Fibroblast of skin of left quadriceps (primary cell): ENCODE data around the gene SYNJ2.

Experiments used
- DNase-seq, 2 experiments: peaks; one replicate each; pipeline ENCODE4 v3.0.0-alpha.2; 2013; ENCODE audit warnings: low read depth in 2 of 2

The SYNJ2 gene

GRCh38 chr6:157996201-157996712 is 14.6 kb downstream of the SYNJ2 start:
- no peak for DNase-seq

DNA sequence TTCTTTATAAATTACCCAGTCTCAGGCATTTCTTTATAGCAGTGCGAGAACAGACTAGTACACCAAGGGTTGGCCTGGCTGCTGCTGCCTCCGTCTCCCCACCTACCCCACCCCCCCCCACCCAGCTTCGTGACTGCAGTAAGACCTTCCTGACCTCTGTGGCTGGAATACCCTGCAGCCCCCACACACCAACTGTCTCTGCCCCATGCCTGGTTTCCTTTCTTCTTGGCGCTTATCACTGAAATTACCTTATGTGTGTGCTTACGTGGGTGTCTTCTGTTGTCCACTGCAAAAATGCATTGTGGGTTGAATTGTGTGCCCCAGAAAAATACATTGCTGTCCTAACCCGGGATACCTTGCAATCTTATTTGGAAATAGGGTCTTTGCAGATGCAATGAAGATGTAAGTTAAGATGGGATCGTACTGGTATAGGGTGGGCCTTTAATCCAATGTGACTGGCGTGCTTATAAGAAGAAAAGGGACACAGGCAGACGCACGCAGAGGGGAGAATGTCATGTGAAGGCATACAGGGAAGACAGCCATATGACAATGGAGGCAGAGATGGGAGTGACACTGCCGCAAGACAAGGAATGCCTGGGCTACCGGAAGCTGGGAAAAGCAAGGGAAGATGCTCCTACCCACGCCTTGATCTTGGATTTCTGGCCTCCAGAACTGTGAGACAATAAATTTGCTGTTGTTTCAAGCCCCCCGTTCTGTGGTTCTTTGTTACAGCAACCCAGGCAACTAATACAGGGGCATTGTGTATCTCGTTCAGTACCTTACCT is 15.4 kb downstream of the SYNJ2 start:
- no peak for DNase-seq

GRCh38 chr6:157997893-157998608 is 16.4 kb downstream of the SYNJ2 start:
- DNase-seq: no peak

DNA sequence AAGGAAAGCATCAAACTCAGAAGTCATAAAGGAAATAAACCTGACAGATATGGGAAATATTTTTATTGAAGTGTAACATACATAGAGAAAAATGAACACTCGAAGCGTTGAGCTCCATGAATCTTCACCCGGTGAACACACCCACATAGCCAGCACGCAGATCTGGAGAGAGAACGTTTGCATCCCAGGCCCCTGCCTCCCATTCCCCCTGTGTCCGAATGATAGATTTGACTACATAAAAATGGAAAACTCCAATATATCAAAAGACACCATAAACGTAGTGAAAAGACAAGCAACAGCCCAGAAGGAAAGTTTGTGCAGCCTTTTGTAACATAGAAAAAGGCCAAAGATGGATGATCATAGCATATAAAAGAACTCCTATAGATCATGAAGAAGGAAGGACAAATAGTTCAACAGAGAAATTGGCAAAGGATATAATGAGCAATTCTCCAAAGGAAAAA is 17.1 kb downstream of the SYNJ2 start:
- DNase-seq: no peak

DNA sequence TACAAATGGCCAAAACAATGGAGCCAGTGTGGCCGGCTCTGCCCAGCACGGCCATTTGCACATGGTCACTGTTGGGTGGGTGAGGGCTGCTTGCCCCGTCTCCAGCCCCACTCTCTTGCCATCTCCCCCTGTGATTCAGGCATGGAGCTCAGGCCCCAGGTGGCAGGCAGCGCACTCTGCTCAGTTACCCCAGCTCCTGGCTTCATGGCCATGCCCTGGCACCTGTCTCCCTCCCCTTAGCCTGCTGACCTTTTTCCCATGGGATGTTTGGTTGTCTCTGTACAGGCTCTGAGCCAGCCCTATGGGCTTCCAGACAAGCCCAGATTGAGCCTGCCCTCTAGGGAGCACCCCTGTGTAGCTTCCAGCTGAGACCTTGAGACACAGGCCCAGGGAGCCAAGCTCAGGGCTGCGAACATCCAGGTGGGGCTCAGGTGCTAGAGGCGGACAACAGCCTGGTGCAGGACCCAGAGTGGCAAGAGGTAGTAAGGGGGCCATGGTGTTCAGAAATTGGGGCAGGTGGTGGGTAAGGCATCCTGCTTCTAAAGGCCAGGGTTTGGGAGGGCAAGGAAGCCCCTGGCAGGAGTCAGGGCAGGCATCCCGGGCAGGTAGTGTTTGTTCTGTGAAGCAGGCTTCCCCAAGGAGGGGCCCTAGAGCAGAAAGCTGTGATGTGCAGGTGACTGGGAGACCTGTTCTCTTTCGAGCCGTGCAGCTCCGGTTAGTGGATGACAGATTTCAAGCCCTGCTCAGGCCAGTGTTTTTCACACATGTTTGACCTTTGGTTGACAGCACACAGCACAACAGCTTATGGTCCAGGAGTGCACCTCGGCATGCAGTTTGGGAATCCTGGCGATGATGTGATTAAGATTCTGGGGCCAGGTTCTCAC is 17.7 kb downstream of the SYNJ2 start:
- no peak for DNase-seq

DNA sequence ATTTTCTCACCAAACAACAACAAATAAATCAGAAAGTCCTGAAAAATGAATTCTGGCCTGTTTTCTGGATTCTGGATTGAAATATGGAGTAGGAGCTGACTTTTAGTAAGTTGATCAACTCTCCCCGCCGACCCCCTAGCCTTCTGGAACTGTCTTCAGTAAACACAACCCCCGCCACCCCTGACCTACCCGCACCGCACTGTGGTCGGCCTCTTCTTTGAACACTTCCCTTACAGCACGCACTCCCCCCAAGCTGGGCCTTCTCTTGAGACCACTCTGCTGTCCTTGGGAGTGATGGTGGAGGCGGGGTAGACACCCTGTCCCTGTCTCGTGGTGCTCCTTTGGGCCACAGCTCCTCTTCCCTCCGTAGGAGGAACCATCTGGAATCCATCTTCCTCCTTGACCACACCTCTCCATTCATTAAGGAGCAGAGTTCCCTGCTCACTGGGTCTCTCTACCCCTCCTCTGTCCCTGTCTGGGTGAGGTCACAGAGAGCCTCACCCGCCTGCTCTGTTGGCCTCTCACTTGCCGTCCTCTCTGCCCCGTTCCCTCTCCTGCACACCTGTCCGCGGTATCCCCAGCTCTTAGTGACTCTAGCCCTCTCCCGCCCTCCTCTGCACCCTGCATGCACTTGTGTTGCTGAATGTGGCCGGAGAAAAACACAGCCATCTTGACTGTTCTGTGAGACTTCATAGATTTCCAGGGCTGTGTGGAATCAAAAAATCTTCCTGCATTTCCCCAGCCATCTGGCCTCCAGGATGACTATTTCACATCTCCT is 19.1 kb downstream of the SYNJ2 start:
- no peak for DNase-seq

- DNase-seq: no peak
Measured at GRCh38 chr6:158002249-158002950, 20.7 kb downstream of the SYNJ2 start.

DNA sequence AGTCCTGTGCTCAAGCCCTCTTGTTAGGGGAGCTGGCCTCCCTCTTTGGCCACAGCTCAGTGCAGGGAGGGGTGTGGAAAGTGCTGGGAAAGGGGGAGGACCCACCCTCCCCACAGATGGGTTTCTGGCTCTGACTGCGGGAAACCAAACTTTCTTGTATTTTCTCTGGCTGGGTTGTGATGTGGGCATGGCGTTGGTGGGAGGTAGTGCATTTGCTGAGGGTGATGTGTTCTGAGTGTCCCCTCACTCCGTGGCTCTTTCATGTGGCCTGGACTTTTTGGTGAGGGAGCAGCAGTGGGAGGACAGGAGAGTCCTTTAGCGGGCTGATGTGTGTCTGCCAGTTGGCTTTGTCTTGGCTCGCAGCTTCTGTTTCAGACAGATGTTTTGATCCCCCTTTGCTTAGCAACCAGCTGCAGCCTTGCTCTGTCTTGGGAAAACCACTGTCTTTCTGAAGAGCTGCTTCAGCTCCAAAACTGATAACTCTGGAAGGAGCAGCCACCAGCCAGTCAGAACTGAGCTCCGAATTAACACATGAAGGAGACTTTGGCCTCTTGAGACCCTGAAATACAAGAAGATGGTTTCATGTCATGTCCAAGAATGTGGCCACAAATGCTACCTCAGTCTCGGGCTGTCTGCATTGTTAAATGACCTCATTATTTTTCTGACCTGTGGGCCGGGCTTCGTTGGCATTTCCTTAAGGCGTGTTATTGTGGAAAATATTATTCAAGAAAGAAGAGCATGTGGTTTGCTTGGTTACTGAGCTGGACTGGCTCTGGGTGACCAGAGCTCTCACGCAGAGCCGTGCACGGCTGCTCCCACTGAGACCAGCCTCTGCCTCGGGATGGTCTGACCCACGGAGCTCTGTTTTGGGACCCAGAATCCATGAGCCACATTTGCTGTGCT is 21.5 kb downstream of the SYNJ2 start:
- no peak for DNase-seq

- no peak for DNase-seq
Measured at GRCh38 chr6:158003910-158004700, 22.4 kb downstream of the SYNJ2 start.

DNA sequence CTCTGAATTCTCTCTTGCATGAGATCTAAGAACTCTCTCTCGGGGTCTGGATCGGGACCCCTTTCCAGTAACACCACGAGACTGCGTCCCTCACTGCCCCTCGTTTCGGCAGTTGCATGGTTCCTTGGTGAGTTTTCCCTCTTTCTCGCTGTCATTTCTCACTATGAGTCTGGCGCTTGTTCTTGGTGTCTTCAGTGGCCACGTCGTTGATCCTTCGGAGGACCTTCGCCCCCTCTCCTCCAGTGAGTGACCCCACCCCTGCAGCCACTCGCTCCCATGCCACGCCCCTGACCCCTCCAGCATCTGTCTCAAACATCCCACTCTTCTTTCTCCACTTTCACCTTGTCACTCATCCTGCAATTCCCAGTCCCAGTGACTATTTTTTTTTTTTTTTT is 23.0 kb downstream of the SYNJ2 start:
- no peak for DNase-seq

GRCh38 chr6:158005626-158006180 is 24.0 kb downstream of the SYNJ2 start:
- DNase-seq: no peak

GRCh38 chr6:158006331-158006730 is 24.7 kb downstream of the SYNJ2 start:
- DNase-seq: no peak

DNA sequence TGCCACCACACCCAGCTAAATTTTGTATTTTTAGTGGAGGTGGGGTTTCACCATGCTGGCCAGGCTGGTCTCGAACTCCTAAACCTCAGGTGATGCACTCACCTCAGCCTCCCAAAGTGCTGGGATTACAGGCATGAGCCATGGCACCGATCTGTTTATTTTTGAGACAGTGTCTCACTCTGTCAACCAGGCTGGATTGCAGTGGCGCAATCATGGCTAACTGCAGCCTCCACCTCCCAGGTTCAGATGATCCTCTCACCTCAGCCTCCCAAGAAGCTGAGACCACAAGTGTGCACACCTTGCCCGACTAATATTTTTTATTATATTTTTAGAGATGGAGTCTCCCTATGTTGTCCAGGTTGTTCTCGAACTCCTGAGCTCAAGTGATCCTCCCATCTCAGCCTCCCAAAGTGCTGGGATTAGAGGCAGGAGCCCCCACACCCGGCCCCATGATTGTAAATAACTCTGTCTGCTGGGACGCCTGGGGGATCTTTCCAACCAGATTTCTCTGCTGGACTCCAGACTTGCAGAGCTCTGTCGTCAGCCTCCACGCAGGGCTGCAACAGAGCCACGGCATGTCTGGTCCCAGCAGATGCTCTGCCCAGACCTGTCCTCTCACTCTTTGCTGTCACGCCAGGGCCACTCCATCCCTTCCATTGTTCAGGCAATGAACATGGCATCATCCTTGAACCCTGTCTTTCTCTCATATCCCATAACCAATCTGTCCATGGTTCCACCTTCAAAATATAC is 25.3 kb downstream of the SYNJ2 start:
- DNase-seq: no peak

DNA sequence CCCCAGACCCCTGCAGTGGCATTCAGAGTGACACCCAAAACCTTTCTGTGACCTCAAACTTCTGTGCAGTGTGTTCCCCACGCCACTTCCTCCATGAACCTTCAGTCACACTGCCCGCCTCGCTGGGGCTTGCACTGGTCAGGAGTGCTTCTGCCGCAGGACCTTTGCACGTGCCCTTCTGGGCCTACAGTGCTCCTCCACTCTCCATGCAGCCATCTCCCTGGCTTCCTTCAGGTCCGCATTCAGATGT is 27.1 kb downstream of the SYNJ2 start:
- DNase-seq: no peak

- peak; percentile 77 to 78 for DNase-seq
Measured at GRCh38 chr6:158009114-158009891, 27.6 kb downstream of the SYNJ2 start.

DNA sequence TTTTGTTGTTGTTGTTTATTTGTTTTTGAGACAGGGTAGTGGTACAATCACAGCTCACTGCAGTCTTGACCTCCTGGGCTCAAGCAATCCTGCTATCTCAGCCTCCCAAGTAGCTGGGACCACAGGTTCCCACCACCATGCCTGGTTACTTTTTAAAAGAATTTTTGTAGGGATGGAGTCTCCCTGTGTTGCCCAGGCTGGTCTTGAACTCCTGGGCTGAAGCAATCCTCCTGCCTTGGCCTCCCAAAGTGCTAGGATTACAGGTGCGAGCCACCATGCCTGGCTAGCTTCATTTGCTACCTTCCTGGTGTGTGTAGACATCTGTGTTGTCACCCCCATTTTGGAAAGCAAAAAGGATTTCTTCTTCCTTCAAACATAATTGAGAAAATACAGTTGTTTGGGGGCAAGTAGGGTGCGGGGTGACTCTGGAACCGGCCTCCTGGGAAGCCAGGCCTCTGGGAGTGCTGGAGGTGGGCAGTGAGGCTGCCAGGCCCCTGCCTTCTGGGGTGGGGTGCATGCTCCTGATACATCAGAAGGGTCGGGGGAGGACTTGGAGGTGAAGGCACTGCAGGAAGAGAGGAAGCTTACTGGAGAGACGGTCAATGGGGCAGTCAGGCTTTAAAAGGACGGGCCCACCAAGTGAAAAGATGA is 28.4 kb downstream of the SYNJ2 start:
- DNase-seq: no peak
